ENCODE results near the gene HOXC4. TPM values are rescaled to one million over a fixed set of nuclear protein-coding genes. Genes with fewer than 3 reads are reported as not detected.

Gene HOXC4
- total RNA-seq, 1 donor = 3.3 TPM

GRCh38 chr12:54042970-54043853, 10.4 kb upstream of the HOXC4 start:
- no peak overlapping the region for H3K4me3 ChIP-seq (ENCODE audit: insufficient read depth, low read length)

DNA sequence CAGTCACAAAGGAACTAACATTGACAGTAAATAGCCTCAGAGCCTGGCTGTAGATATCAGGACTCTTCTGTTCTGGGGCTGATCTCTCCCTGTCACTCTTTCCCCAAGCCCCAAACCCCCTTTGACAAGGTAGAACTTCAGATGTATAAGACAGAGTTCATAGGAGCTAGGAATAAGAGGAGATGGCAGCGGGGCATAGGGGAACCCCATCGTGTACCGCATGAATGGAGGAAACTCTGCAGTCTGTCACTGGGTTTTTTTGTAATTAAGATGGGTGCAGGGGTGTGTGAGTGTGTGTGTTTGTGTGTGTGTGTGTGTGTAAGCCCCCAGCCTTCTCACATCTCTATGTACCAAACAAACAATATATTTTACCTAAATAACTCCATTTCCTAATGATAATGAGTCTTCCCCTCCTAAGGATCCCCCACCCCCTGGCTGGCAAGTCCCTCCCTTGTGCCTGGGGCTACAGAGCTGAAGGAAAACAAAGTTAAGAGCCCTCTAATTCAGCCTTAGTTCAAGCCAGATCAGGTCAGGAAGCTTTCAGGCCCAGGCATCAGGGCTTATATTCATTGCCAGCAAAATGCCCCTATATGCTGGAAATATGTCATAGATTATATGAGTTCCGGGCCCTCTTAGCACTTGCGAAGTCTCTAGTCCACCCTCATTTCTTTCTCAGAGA, 9.1 kb upstream of the HOXC4 start:
- Histone ChIP-seq H3K27me3 (ENCODE audit: insufficient read depth, low read length) (no peaks in the 10 kb centered on the region), H3K36me3 (ENCODE audit: insufficient read depth, low read length) (no peaks in the 10 kb centered on the region), H3K4me1 (ENCODE audit: insufficient read depth, low read length) (peaks cover 7% of the 10 kb centered on the region), H2AFZ (ENCODE audit: low read length) (no peak overlapping the region), H3K79me2 (ENCODE audit: insufficient read depth, low read length) (peaks cover 20% of the 10 kb centered on the region), H3K4me3 (ENCODE audit: insufficient read depth, low read length) (no peak overlapping the region), H3K9me3 (ENCODE audit: low read depth, low read length) (no peaks in the 10 kb centered on the region), H3K4me2 (ENCODE audit: insufficient read depth, low read length) (no peak overlapping the region), H3K27ac (ENCODE audit: low read depth, low read length) (no peak overlapping the region), H4K20me1 (ENCODE audit: insufficient read depth, low read length) (peaks cover 44% of the 10 kb centered on the region)
- TF ChIP-seq CTCF (IDR thresholded peaks at IDR 0.05; ENCODE audit: extremely low read depth, low read depth, low read length) = no peak
- no peak for DNase-seq (ENCODE audit: insufficient read length, low spot score, missing footprints)

More at GRCh38 chr12:54042970-54043853, 10.4 kb upstream of the HOXC4 start:
- Histone ChIP-seq H3K79me2 (ENCODE audit: insufficient read depth, low read length) (peaks cover 26% of the 10 kb centered on the region), H3K36me3 (ENCODE audit: insufficient read depth, low read length) (no peaks in the 10 kb centered on the region), H2AFZ (ENCODE audit: low read length) (no peak overlapping the region), H3K27me3 (ENCODE audit: insufficient read depth, low read length) (no peaks in the 10 kb centered on the region), H3K27ac (ENCODE audit: low read depth, low read length) (no peak overlapping the region), H3K4me2 (ENCODE audit: insufficient read depth, low read length) (no peak overlapping the region), H3K4me1 (ENCODE audit: insufficient read depth, low read length) (peaks cover 20% of the 10 kb centered on the region), H3K9me3 (ENCODE audit: low read depth, low read length) (no peaks in the 10 kb centered on the region), H4K20me1 (ENCODE audit: insufficient read depth, low read length) (peaks cover 58% of the 10 kb centered on the region)
- DNase-seq (ENCODE audit: insufficient read length, low spot score, missing footprints) = no peak
- TF ChIP-seq CTCF (IDR thresholded peaks at IDR 0.05; ENCODE audit: extremely low read depth, low read depth, low read length) = no peak

GRCh38 chr12:54045401-54045800, 8.2 kb upstream of the HOXC4 start:
- H3K79me2 ChIP-seq (ENCODE audit: insufficient read depth, low read length) = peaks cover 20% of the 10 kb centered on the region
- no peaks in the 10 kb centered on the region for H3K27me3 ChIP-seq (ENCODE audit: insufficient read depth, low read length)

More at GRCh38 chr12:54045401-54045800, 8.2 kb upstream of the HOXC4 start:
- H3K9me3 ChIP-seq (ENCODE audit: low read depth, low read length) = no peaks in the 10 kb centered on the region
- no peak overlapping the region for H3K4me3 ChIP-seq (ENCODE audit: insufficient read depth, low read length)
- DNase-seq (ENCODE audit: insufficient read length, low spot score, missing footprints) = no peak
- no peak for TF ChIP-seq CTCF (IDR thresholded peaks at IDR 0.05; ENCODE audit: extremely low read depth, low read depth, low read length)
- no peak overlapping the region for H3K27ac ChIP-seq (ENCODE audit: low read depth, low read length)
- no peaks in the 10 kb centered on the region for H3K36me3 ChIP-seq (ENCODE audit: insufficient read depth, low read length)
- peaks cover 3% of the 10 kb centered on the region for H3K4me1 ChIP-seq (ENCODE audit: insufficient read depth, low read length)
- H4K20me1 ChIP-seq (ENCODE audit: insufficient read depth, low read length) = peaks cover 43% of the 10 kb centered on the region
- H2AFZ ChIP-seq (ENCODE audit: low read length) = no peak overlapping the region
- no peak overlapping the region for H3K4me2 ChIP-seq (ENCODE audit: insufficient read depth, low read length)

Data from osteoblast (primary cell).